ENCODE data around the gene SLC51B.
"Not testable (repeated sequence)": the region's sequence is repeated elsewhere in the genome, so short reads cannot be mapped to it uniquely, and the experiment has no call there.

The SLC51B gene

GRCh38 chr15:65042776-65043327 lies 2.3 kb upstream of the SLC51B start:
- no peak for DNase-seq

GRCh38 chr15:65044218-65044617 lies 969 bp upstream of the SLC51B start:
- DNase-seq, result not testable (repeated sequence)

GRCh38 chr15:65048241-65048640 lies 3.1 kb downstream of the SLC51B start:
- no peak for DNase-seq

GRCh38 chr15:65049418-65049840 lies 4.2 kb downstream of the SLC51B start:
- peak; percentile 85 for DNase-seq

- DNase-seq, result no peak
Observed at GRCh38 chr15:65050270-65050669, 5.1 kb downstream of the SLC51B start.

GRCh38 chr15:65051266-65051665 lies 6.1 kb downstream of the SLC51B start:
- DNase-seq, result no peak

GRCh38 chr15:65052956-65053355 lies 7.8 kb downstream of the SLC51B start:
- DNase-seq, result no peak

GRCh38 chr15:65054333-65055200 lies 9.4 kb downstream of the SLC51B start:
- peak; percentile 32 for DNase-seq

- DNase-seq, result no peak
Observed at GRCh38 chr15:65055201-65055870, 10.1 kb downstream of the SLC51B start.

GRCh38 chr15:65056106-65056505 lies 10.9 kb downstream of the SLC51B start:
- DNase-seq, result no peak

- DNase-seq, result no peak
Observed at GRCh38 chr15:65056868-65057548, 11.8 kb downstream of the SLC51B start.

- no peak for DNase-seq
Observed at GRCh38 chr15:65057549-65057940, 12.4 kb downstream of the SLC51B start.

GRCh38 chr15:65058394-65059368 lies 13.5 kb downstream of the SLC51B start:
- no peak for DNase-seq

GRCh38 chr15:65059369-65059750 lies 14.2 kb downstream of the SLC51B start:
- DNase-seq, result no peak

GRCh38 chr15:65059931-65060596 lies 14.9 kb downstream of the SLC51B start:
- DNase-seq, result no peak

- no peak for DNase-seq
Observed at GRCh38 chr15:65060641-65061397, 15.6 kb downstream of the SLC51B start.

- no peak for DNase-seq
Observed at GRCh38 chr15:65062061-65062460, 16.9 kb downstream of the SLC51B start.

GRCh38 chr15:65062726-65063125 lies 17.5 kb downstream of the SLC51B start:
- no peak for DNase-seq

GRCh38 chr15:65066001-65066634 lies 20.9 kb downstream of the SLC51B start:
- no peak for DNase-seq

GRCh38 chr15:65066635-65067316 lies 21.6 kb downstream of the SLC51B start:
- DNase-seq, result no peak

Data from activated T-cell treated with anti-CD3 and anti-CD28 coated beads for 4 hours (primary cell).